C1 segment of cervical spinal cord (tissue), 14 donors: ENCODE data around the gene ZG16B.

ENCODE experiments used
- DNase-seq, 14 donors: peaks; one replicate each; lab custom pipeline; 2025; lab: John Stamatoyannopoulos, UW

The ZG16B gene

GRCh38 chr16:2825049-2825742, 4.9 kb upstream of the ZG16B start:
- no peak for DNase-seq

- no peak for DNase-seq
These were observed 4.2 kb upstream of the ZG16B start for GRCh38 chr16:2825906-2826305.

DNA sequence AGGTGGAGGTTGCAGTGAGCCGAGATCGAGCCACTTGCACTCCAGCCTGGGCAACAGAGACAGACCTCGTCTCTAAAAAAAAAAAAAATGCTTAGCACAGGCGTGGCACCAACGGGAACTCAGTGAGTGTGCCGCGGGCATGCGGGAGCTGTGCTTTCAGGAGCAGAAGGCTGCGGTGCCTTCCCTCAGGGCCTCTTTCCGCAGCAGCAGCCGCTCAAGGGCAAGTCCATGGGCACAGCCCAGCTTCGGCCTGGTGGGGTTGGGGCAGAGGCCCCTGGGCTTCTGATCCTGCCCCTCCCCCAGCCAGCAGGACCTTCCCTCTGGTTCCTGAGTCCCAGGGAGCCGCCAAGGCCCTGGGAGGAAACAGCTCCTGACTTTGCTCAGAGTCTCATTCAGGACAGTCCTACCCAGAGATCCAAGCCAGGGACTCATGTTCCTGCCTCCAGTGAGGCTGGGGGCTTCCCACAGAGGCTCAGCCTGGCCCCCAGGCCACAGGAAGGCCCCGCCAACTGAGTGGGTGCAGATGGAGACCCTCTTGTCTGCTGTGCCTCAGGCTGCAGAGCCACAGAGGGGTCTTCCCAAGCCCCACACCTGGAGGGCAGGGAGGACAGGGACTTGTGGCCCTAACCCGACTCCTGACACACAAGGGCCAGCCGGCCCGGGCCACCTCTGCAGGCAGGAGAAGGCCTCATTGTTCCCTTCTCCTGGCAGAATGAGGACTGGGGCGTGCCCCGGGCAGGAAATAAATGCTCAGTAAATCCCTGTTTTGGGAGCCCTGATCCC, 3.3 kb upstream of the ZG16B start:
- no peak for DNase-seq

GRCh38 chr16:2827374-2827791, 2.7 kb upstream of the ZG16B start:
- DNase-seq, result no peak

GRCh38 chr16:2827831-2828520, 2.1 kb upstream of the ZG16B start:
- no peak for DNase-seq

- DNase-seq, result no peak
These were observed 1.6 kb upstream of the ZG16B start for GRCh38 chr16:2828521-2828840.

GRCh38 chr16:2828876-2829430, 1.1 kb upstream of the ZG16B start:
- DNase-seq, result no peak

- no peak for DNase-seq
These were observed 222 bp downstream of the ZG16B start for GRCh38 chr16:2830355-2830695.

DNA sequence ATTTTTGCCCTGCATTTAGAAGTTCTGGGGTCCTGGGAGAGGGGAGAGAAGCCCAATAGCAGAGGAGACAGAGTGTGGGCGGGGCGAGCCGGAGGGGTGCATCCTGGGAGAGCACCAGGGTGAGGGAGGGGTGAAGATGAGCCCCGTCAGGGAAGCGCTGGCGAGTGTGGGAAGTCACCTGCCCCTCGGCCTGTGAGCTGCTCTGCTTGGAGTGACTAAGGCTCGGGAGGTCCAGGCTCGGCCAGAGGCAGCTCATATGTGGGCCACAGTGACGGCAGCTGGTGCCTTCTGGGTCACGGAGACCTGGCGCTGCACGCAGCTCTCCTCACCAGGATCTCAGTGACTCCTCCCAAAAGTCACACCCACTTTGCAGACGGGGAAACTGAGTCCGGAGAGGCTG, 1.1 kb downstream of the ZG16B start:
- no peak for DNase-seq

DNA sequence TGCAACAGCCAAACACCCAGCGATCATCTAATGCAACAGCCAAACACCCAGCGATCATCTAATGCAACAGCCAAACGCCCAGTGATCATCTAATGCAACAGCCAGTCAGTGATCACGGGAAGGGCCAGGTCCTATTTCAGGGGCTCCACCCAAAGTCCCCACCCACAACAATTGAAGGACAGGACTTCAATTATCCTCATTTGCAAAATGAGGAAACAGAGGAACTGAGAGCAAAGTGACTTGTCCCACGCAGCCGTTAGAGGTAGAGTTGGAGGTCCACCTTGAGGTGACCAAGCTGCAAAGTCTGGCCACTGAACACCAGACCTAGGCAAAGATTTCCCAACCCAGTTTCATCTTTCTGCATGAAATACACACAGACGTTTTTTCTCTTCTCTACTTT, 3.7 kb downstream of the ZG16B start:
- DNase-seq, result no peak

DNA sequence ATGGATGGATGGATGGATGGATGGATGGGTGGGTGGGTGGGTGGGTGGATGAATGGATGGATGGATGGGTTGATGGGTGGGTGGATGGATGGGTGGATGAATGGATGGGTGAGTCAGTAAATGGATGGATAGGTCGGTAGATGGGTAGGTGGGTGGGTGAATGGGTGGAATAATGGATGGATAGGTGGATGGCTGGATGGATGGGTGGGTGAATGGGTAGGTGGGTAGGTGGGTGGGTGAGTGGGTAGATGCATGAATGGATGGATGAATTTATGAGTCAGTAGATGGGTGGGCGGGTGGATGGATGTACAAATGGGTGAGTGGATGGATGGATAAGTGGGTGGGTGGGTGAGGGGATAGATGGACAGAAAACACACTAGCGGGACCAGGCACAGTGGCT, 4.9 kb downstream of the ZG16B start:
- no peak for DNase-seq

GRCh38 chr16:2835638-2836493, 5.8 kb downstream of the ZG16B start:
- DNase-seq, result no peak

DNA sequence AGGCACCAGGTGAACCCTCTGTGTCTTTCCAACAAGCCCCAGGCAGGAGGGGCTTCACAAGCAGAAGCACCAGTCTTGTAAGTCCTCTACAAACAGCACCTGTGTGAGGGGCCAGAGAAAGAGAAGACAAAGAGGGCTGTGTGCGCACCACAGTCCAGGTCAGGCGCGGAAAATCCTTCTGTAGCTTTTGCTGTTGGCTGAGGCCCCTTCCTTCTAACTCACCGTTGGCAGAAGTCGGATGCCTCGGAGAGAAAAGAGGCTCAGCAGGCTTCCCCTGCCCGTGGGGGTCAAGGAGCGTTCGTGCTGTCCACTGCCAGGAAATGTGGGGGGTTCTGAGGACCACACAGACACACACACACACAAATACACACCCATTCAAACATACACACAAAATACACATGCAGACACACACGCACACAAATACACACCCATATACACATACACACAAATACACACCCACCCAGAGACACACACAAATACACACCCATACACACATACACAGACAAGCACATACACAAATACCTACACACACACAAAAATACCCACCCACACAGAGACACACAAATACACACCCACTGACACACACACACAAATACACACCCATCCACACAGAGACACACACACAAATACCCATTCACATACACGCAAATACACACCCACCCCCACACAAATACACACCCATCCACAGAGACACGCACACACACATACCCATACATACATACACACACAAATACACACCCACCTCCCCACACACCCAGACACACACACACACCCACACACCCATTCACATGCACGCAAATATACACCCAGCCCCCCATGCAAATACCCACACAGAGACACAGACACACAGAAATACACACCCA, 6.8 kb downstream of the ZG16B start:
- no peak for DNase-seq

- peak in 12 of 14 donors; percentile 8 to 62 (median 38) for DNase-seq
These were observed 8.8 kb downstream of the ZG16B start for GRCh38 chr16:2838928-2839327.

DNA sequence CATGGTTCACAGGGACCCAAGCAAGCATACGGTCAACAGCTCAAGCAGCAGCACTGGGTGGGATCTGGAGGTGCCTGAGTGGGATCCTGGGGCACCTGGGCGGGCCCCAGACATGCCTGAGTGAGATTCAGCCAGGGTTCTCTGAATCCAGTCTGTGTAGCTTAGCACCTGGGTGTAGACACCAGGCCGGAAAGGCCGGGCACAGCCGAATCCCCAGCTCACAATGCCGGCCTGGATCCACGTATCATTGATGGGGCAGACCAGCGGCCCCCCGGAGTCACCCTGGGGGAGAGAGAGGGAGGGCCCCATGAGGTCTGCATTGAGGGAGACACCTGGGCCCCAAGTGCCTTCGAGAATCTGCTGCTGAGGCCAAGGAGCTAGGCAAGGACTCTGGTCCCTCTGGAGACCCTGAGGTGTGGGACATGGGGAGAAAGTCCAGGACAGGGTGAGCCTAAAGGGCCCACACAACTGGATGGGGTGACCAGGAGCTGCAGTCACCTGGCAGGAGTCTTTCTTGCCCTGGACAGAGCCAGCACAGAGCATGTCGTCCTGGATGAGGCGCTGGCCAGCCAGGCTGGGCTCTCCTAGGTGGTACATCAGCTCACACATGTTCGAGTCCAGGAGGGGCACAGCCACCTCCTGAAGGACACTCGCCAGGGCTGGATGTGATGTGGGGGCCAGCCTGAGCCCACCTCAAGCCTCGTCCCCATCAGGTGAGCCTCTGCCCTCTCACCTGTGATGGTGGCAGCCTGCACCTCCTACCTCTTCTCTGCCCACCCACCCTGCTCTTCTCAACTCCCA, 9.7 kb downstream of the ZG16B start:
- DNase-seq, result no peak

DNA sequence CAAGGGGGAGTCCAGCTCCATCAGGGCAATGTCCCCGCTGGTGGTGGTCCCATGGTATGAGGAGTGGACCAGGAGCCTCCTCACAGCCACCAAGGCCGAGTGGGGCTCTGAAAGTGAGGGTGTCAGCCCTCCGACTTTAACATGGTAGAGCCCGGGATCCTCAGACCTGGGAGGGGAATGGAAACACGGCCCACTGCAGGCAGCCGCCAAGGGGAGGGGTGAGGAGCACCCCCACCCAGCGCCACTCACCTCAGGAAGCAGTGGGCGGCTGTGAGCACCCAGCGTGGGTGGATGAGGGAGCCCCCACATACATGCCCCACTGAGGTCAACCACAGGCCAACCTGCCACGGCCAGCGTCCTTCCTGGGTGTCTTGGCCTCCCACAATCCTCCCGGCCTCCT, 10.8 kb downstream of the ZG16B start:
- no peak for DNase-seq

- DNase-seq, result no peak
These were observed 11.7 kb downstream of the ZG16B start for GRCh38 chr16:2841606-2842339.

GRCh38 chr16:2842340-2843000, 12.4 kb downstream of the ZG16B start:
- peak in 5 of 14 donors; percentile 5 to 41 (median 28) for DNase-seq

DNA sequence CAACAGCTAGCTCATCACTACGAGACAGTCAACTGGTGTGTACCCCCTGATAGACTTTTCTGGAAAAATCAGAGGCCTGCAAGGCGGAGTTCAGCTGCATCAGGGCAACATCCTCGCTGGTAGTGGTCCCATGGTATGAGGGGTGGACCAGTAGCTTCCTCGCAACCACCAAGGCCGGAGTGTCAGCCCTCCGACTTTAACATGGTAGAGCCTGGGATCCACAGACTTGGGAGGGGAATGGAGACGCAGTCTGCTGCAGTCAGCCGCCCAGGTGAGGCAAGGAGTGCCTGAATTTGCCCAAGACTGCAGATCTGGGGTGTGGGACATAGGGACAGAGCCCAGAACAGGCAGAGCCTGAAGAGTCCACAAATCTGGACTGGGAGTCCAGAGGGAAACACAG, 13.4 kb downstream of the ZG16B start:
- no peak for DNase-seq
